OCI-LY1 (cell line): ENCODE data around the gene PTH2R.

Source experiments
- EZH2 ChIP-seq: fragments of 200-600 bp; sonication (generic), shearing (Covaris generic); IDR thresholded peaks from 2 replicates; pipeline ENCODE4 v1.8.0; 2017; ENCODE audit warnings: borderline replicate concordance, mixed run types, mild to moderate bottlenecking, antibody characterized with exemption, low read length, moderate library complexity, mixed read lengths
- TF ChIP-seq, protein P1 (sequence below): fragments of 200-600 bp; sonication (generic), shearing (Covaris generic); IDR thresholded peaks from 2 replicates; pipeline ENCODE4 v1.5.1; 2017; ENCODE audit warnings: mild to moderate bottlenecking, antibody characterized with exemption, low read length, moderate library complexity, mixed read lengths

- TF ChIP-seq, protein P1, sequence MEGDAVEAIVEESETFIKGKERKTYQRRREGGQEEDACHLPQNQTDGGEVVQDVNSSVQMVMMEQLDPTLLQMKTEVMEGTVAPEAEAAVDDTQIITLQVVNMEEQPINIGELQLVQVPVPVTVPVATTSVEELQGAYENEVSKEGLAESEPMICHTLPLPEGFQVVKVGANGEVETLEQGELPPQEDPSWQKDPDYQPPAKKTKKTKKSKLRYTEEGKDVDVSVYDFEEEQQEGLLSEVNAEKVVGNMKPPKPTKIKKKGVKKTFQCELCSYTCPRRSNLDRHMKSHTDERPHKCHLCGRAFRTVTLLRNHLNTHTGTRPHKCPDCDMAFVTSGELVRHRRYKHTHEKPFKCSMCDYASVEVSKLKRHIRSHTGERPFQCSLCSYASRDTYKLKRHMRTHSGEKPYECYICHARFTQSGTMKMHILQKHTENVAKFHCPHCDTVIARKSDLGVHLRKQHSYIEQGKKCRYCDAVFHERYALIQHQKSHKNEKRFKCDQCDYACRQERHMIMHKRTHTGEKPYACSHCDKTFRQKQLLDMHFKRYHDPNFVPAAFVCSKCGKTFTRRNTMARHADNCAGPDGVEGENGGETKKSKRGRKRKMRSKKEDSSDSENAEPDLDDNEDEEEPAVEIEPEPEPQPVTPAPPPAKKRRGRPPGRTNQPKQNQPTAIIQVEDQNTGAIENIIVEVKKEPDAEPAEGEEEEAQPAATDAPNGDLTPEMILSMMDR: no peak
- TF ChIP-seq EZH2: no peak
These were observed 19.9 kb downstream of the PTH2R start for GRCh38 chr2:208426412-208427045.
